NCI-H1694 treated with DMSO at 0.1 percent for 48 hours (cell line): ENCODE results near the gene ADCY5.

Experiments
- DNase-seq: peaks from one replicate; lab custom pipeline; 2025; lab: John Stamatoyannopoulos, UW

ADCY5 gene

GRCh38 chr3:123341871-123342630 lies 106.8 kb downstream of the ADCY5 start:
- no peak for DNase-seq

GRCh38 chr3:123340336-123340735 lies 108.6 kb downstream of the ADCY5 start:
- no peak for DNase-seq

GRCh38 chr3:123339302-123339701 lies 109.6 kb downstream of the ADCY5 start:
- DNase-seq: no peak

GRCh38 chr3:123338620-123339061 lies 110.2 kb downstream of the ADCY5 start:
- DNase-seq: no peak

GRCh38 chr3:123337948-123338619 lies 110.8 kb downstream of the ADCY5 start:
- DNase-seq: no peak

GRCh38 chr3:123337226-123337625 lies 111.7 kb downstream of the ADCY5 start:
- no peak for DNase-seq

- no peak for DNase-seq
These were observed 112.4 kb downstream of the ADCY5 start for GRCh38 chr3:123336441-123336851.

GRCh38 chr3:123336001-123336400 lies 112.9 kb downstream of the ADCY5 start:
- no peak for DNase-seq

GRCh38 chr3:123335007-123335670 lies 113.8 kb downstream of the ADCY5 start:
- no peak for DNase-seq

GRCh38 chr3:123334056-123334455 lies 114.8 kb downstream of the ADCY5 start:
- no peak for DNase-seq

GRCh38 chr3:123333401-123333800 lies 115.5 kb downstream of the ADCY5 start:
- DNase-seq: no peak

- DNase-seq: no peak
These were observed 116.7 kb downstream of the ADCY5 start for GRCh38 chr3:123332124-123332641.

- no peak for DNase-seq
These were observed 117.2 kb downstream of the ADCY5 start for GRCh38 chr3:123331651-123332050.

- no peak for DNase-seq
These were observed 117.9 kb downstream of the ADCY5 start for GRCh38 chr3:123331006-123331405.

- DNase-seq: no peak
These were observed 118.4 kb downstream of the ADCY5 start for GRCh38 chr3:123330441-123330991.

- no peak for DNase-seq
These were observed 119.1 kb downstream of the ADCY5 start for GRCh38 chr3:123329636-123330340.

- DNase-seq: peak; percentile 58
These were observed 119.8 kb downstream of the ADCY5 start for GRCh38 chr3:123328851-123329635.

GRCh38 chr3:123327956-123328850 lies 120.7 kb downstream of the ADCY5 start:
- DNase-seq: no peak

GRCh38 chr3:123327480-123327879 lies 121.4 kb downstream of the ADCY5 start:
- DNase-seq: no peak

- no peak for DNase-seq
These were observed 122.4 kb downstream of the ADCY5 start for GRCh38 chr3:123326531-123326930.
